ENCODE data around the gene RNF182.

RNF182 gene

GRCh38 chr6:13979284-13980171 lies 54.8 kb downstream of the RNF182 start:
- no peak for TF ChIP-seq NFIC (IDR thresholded peaks at IDR 0.05)
- no peak for TF ChIP-seq REST (IDR thresholded peaks at IDR 0.05; ENCODE audit: low read depth)
- no peak for TF ChIP-seq TAF1 (IDR thresholded peaks at IDR 0.05; ENCODE audit: low read depth)
- no peak for TF ChIP-seq CREB1 (IDR thresholded peaks at IDR 0.05; ENCODE audit: low read depth)
- no peak for TF ChIP-seq MAX (IDR thresholded peaks at IDR 0.05)
- no peak for TF ChIP-seq USF1 (IDR thresholded peaks at IDR 0.05)
- TF ChIP-seq FOXM1 (IDR thresholded peaks at IDR 0.05; ENCODE audit: borderline replicate concordance, low read depth): no peak
- no peak for TF ChIP-seq TEAD4 (IDR thresholded peaks at IDR 0.05)
- no peak for TF ChIP-seq CEBPB (IDR thresholded peaks at IDR 0.05)
- no peak for TF ChIP-seq YY1 (IDR thresholded peaks at IDR 0.05; ENCODE audit: low read depth)
- TF ChIP-seq EGR1 (IDR thresholded peaks at IDR 0.05): no peak
- TF ChIP-seq TCF12 (IDR thresholded peaks at IDR 0.05; ENCODE audit: low read depth): no peak
- no peak for TF ChIP-seq RAD21 (IDR thresholded peaks at IDR 0.05; ENCODE audit: low read depth)
- TF ChIP-seq EP300 (IDR thresholded peaks at IDR 0.05; ENCODE audit: borderline replicate concordance): no peak
- no peak for TF ChIP-seq ZBTB7A (IDR thresholded peaks at IDR 0.05; ENCODE audit: low read depth)

GRCh38 chr6:13980534-13980933 lies 55.8 kb downstream of the RNF182 start:
- TF ChIP-seq EGR1 (IDR thresholded peaks at IDR 0.05) (no peak), TCF12 (IDR thresholded peaks at IDR 0.05; ENCODE audit: low read depth) (no peak), USF1 (IDR thresholded peaks at IDR 0.05) (no peak), YY1 (IDR thresholded peaks at IDR 0.05; ENCODE audit: low read depth) (no peak), REST (IDR thresholded peaks at IDR 0.05; ENCODE audit: low read depth) (no peak), RAD21 (IDR thresholded peaks at IDR 0.05; ENCODE audit: low read depth) (no peak)

- no peak for TF ChIP-seq TEAD4 (IDR thresholded peaks at IDR 0.05)
- no peak for TF ChIP-seq EGR1 (IDR thresholded peaks at IDR 0.05)
- TF ChIP-seq CEBPB (IDR thresholded peaks at IDR 0.05): no peak
- no peak for TF ChIP-seq USF1 (IDR thresholded peaks at IDR 0.05)
- TF ChIP-seq FOXM1 (IDR thresholded peaks at IDR 0.05; ENCODE audit: borderline replicate concordance, low read depth): no peak
- no peak for TF ChIP-seq EP300 (IDR thresholded peaks at IDR 0.05; ENCODE audit: borderline replicate concordance)
- TF ChIP-seq RAD21 (IDR thresholded peaks at IDR 0.05; ENCODE audit: low read depth): no peak
- TF ChIP-seq ZBTB7A (IDR thresholded peaks at IDR 0.05; ENCODE audit: low read depth): no peak
- no peak for TF ChIP-seq CREB1 (IDR thresholded peaks at IDR 0.05; ENCODE audit: low read depth)
- no peak for TF ChIP-seq TCF12 (IDR thresholded peaks at IDR 0.05; ENCODE audit: low read depth)
- TF ChIP-seq YY1 (IDR thresholded peaks at IDR 0.05; ENCODE audit: low read depth): no peak
- TF ChIP-seq REST (IDR thresholded peaks at IDR 0.05; ENCODE audit: low read depth): no peak
- TF ChIP-seq NFIC (IDR thresholded peaks at IDR 0.05): no peak
- TF ChIP-seq MAX (IDR thresholded peaks at IDR 0.05): no peak
- no peak for TF ChIP-seq TAF1 (IDR thresholded peaks at IDR 0.05; ENCODE audit: low read depth)
Observed at GRCh38 chr6:13985663-13986325, 61.0 kb downstream of the RNF182 start.
